HEK293T (cell line): ENCODE data around the gene ZSWIM5.

Source experiments
- CTCF ChIA-PET: fragments of 350-600 bp; formaldehyde crosslinking; extraction: SDS; loops from one replicate; lab custom pipeline; 2021; ENCODE audit warnings: antibody characterized with exemption, inconsistent platforms; lab: Yijun Ruan, JAX
- POLR2A ChIA-PET: fragments of 350-600 bp; formaldehyde crosslinking; extraction: SDS; loops from one replicate; lab custom pipeline; 2020; ENCODE audit warnings: antibody characterized with exemption, inconsistent platforms; lab: Yijun Ruan, JAX
- DNase-seq: peaks from one replicate; pipeline ENCODE4 v3.0.0; 2012; ENCODE audit warnings: mixed read lengths; ENCODE audit errors: extremely low spot score
- ARNT ChIP-seq: fragments of 450-650 bp; IDR thresholded peaks from 2 replicates; pipeline ENCODE4 v1.6.1; 2017; ENCODE audit warnings: mild to moderate bottlenecking
- BHLHE40 ChIP-seq: fragments of 450-650 bp; IDR thresholded peaks from 2 replicates; pipeline ENCODE4 v1.6.1; 2016; ENCODE audit warnings: mild to moderate bottlenecking, moderate library complexity, borderline replicate concordance
- CTBP1 ChIP-seq: fragments of 450-650 bp; IDR thresholded peaks from 2 replicates; pipeline ENCODE4 v1.6.1; 2016; ENCODE audit warnings: borderline replicate concordance
- ELF4 ChIP-seq: fragments of 450-650 bp; IDR thresholded peaks from 2 replicates; pipeline ENCODE4 v1.6.1; 2017; ENCODE audit warnings: antibody characterized with exemption
- FOXA1 ChIP-seq: fragments of 450-650 bp; IDR thresholded peaks from 2 replicates; pipeline ENCODE4 v1.6.1; 2016; ENCODE audit warnings: mild to moderate bottlenecking
- FOXK2 ChIP-seq: fragments of 450-650 bp; IDR thresholded peaks from 2 replicates; pipeline ENCODE4 v1.6.1; 2016; ENCODE audit warnings: mild to moderate bottlenecking
- FOXM1 ChIP-seq: fragments of 450-650 bp; IDR thresholded peaks from 2 replicates; pipeline ENCODE4 v1.6.1; 2017; ENCODE audit warnings: mild to moderate bottlenecking, borderline replicate concordance
- HDGF ChIP-seq: fragments of 450-650 bp; IDR thresholded peaks from 2 replicates; pipeline ENCODE4 v1.6.1; 2017; ENCODE audit warnings: antibody characterized with exemption, borderline replicate concordance
- L3MBTL2 ChIP-seq: fragments of 450-650 bp; conservative IDR thresholded peaks from 2 replicates; pipeline ENCODE4 v1.6.1; 2016; ENCODE audit warnings: mild to moderate bottlenecking
- LEF1 ChIP-seq: fragments of 450-650 bp; IDR thresholded peaks from 2 replicates; pipeline ENCODE4 v1.6.1; 2017; ENCODE audit warnings: mild to moderate bottlenecking, borderline replicate concordance
- NFRKB ChIP-seq: fragments of 450-650 bp; IDR thresholded peaks from 2 replicates; pipeline ENCODE4 v1.6.1; 2016; ENCODE audit warnings: mild to moderate bottlenecking, moderate library complexity
- PKNOX1 ChIP-seq: fragments of 450-650 bp; IDR thresholded peaks from 2 replicates; pipeline ENCODE4 v1.6.1; 2016
- SP1 ChIP-seq: fragments of 450-650 bp; IDR thresholded peaks from 2 replicates; pipeline ENCODE4 v1.6.1; 2017
- SUZ12 ChIP-seq: fragments of 450-650 bp; IDR thresholded peaks from 2 replicates; pipeline ENCODE4 v1.6.1; 2016; ENCODE audit warnings: mild to moderate bottlenecking
- TARDBP ChIP-seq: fragments of 450-650 bp; IDR thresholded peaks from 2 replicates; pipeline ENCODE4 v1.6.1; 2016
- ZNF384 ChIP-seq: fragments of 450-650 bp; IDR thresholded peaks from 2 replicates; pipeline ENCODE4 v1.6.1; 2016

The ZSWIM5 gene

GRCh38 chr1:45016090-45016697, 190.2 kb downstream of the ZSWIM5 start:
- CTCF ChIA-PET = interaction anchor here (1.0 to 11.2 kb wide), 2 partner anchors 284 to 285 kb away, joined by 3 to 139 read pairs; partner anchors contain the start of gene RNU5D-1

GRCh38 chr1:45015683-45016082, 190.7 kb downstream of the ZSWIM5 start:
- no peak for DNase-seq
- ChIA-PET CTCF (interaction anchor here (1.0 to 11.2 kb wide), 2 partner anchors 285 kb away, joined by 3 to 139 read pairs; partner anchors contain the start of gene RNU5D-1), POLR2A (interaction anchor here (6.2 kb wide), 1 partner anchor 285 kb away, joined by 154 read pairs; no protein-coding TSS in a partner anchor)
- no peak for TF ChIP-seq FOXA1
- no peak for TF ChIP-seq ARNT
- no peak for TF ChIP-seq HDGF
- no peak for TF ChIP-seq BHLHE40
- no peak for TF ChIP-seq ZNF384
- no peak for TF ChIP-seq SP1
- TF ChIP-seq NFRKB = no peak
- TF ChIP-seq FOXM1 = no peak
- no peak for TF ChIP-seq PKNOX1
- no peak for TF ChIP-seq TARDBP
- TF ChIP-seq SUZ12 = no peak
- TF ChIP-seq L3MBTL2 = no peak
- no peak for TF ChIP-seq LEF1
- TF ChIP-seq FOXK2 = no peak
- no peak for TF ChIP-seq ELF4
- no peak for TF ChIP-seq CTBP1

More at GRCh38 chr1:45016090-45016697, 190.2 kb downstream of the ZSWIM5 start:
- no peak for DNase-seq
- POLR2A ChIA-PET = interaction anchor here (1.0 kb wide), 1 partner anchor 282 kb away, joined by 3 read pairs; no protein-coding TSS in a partner anchor
- no peak for TF ChIP-seq SUZ12
- TF ChIP-seq SP1 = no peak
- no peak for TF ChIP-seq ELF4
- TF ChIP-seq L3MBTL2 = no peak
- no peak for TF ChIP-seq ZNF384
- TF ChIP-seq LEF1 = no peak
- no peak for TF ChIP-seq CTBP1
- no peak for TF ChIP-seq FOXK2
- no peak for TF ChIP-seq FOXA1
- no peak for TF ChIP-seq FOXM1
- no peak for TF ChIP-seq HDGF
- no peak for TF ChIP-seq ARNT
- TF ChIP-seq TARDBP = no peak
- no peak for TF ChIP-seq NFRKB
- no peak for TF ChIP-seq BHLHE40
- TF ChIP-seq PKNOX1 = no peak

GRCh38 chr1:45014321-45015028, 191.9 kb downstream of the ZSWIM5 start:
- peak; percentile 71 for DNase-seq
- CTCF ChIA-PET = interaction anchor here (0.6 to 11.2 kb wide), 7 partner anchors 95 to 507 kb away, joined by 3 to 139 read pairs (median 3); partner anchors contain the start of gene PRDX1
- POLR2A ChIA-PET = interaction anchor here (0.7 to 6.2 kb wide), 8 partner anchors 11 to 326 kb away, joined by 3 to 154 read pairs (median 5); partner anchors contain the start of genes EIF2B3, MUTYH, PTCH2 and TOE1
- TF ChIP-seq ARNT (no peak), LEF1 (no peak), SUZ12 (no peak), ELF4 (no peak)

GRCh38 chr1:45013551-45014209, 192.7 kb downstream of the ZSWIM5 start:
- TF ChIP-seq ZNF384 (no peak), SP1 (no peak), ARNT (no peak), BHLHE40 (no peak), PKNOX1 (no peak)
- no peak for DNase-seq
- POLR2A ChIA-PET = interaction anchor here (0.7 to 6.2 kb wide), 10 partner anchors 11 to 326 kb away, joined by 3 to 154 read pairs (median 13); partner anchors contain the start of genes BEST4, EIF2B3, MUTYH and PTCH2
- CTCF ChIA-PET = interaction anchor here (0.6 to 11.2 kb wide), 5 partner anchors 278 to 479 kb away, joined by 3 to 139 read pairs (median 5); no protein-coding TSS in a partner anchor

- TF ChIP-seq BHLHE40 (no peak), ZNF384 (no peak), FOXA1 (no peak), FOXM1 (no peak), ARNT (no peak), TARDBP (no peak), ELF4 (no peak), SP1 (no peak), CTBP1 (no peak), NFRKB (no peak), SUZ12 (no peak), LEF1 (no peak), HDGF (no peak), PKNOX1 (no peak), L3MBTL2 (no peak), FOXK2 (no peak)
- ChIA-PET POLR2A (interaction anchor here (0.6 to 6.2 kb wide), 19 partner anchors 10 to 479 kb away, joined by 3 to 154 read pairs (median 14); partner anchors contain the start of genes BEST4, MUTYH, PLK3 and PTCH2), CTCF (interaction anchor here (0.8 to 11.2 kb wide), 6 partner anchors 190 to 480 kb away, joined by 3 to 139 read pairs (median 4); partner anchors contain the start of gene BEST4)
- peak; percentile 53 for DNase-seq
Measured at GRCh38 chr1:45012639-45013278, 193.6 kb downstream of the ZSWIM5 start.
